Hepatocyte (in vitro differentiated cells): Measurements from ENCODE around the gene TMBIM1. TPM values are rescaled to one million over a fixed set of nuclear protein-coding genes. Genes with fewer than 3 reads are reported as not detected.

Experiments used
- DNase-seq: peaks from one replicate; pipeline ENCODE4 v3.0.0-alpha.2; 2016; ENCODE audit warnings: low spot score
- H2AFZ ChIP-seq: fragments of 200-600 bp; sonication (generic); 2 replicates; pipeline ENCODE4 v1.6.0; 2016; ENCODE audit warnings: antibody characterized with exemption, mild to moderate bottlenecking
- H3K27ac ChIP-seq: fragments of 200-600 bp; sonication (generic); 2 replicates; pipeline ENCODE4 v1.5.1; 2016; ENCODE audit warnings: mild to moderate bottlenecking
- H3K27me3 ChIP-seq: fragments of 200-600 bp; sonication (generic); 2 replicates; pipeline ENCODE4 v1.6.1; 2016
- H3K36me3 ChIP-seq: fragments of 200-600 bp; sonication (generic); replicated peaks from 2 replicates; pipeline ENCODE4 v1.5.1; 2016; ENCODE audit warnings: low read depth; ENCODE audit not compliant: insufficient read depth
- H3K4me1 ChIP-seq: fragments of 200-600 bp; sonication (generic); 2 replicates; pipeline ENCODE4 v1.5.1; 2016; ENCODE audit warnings: mild to moderate bottlenecking, moderate library complexity; ENCODE audit not compliant: insufficient read depth
- H3K4me2 ChIP-seq: fragments of 200-600 bp; sonication (generic); 2 replicates; pipeline ENCODE4 v1.6.0; 2016
- H3K4me3 ChIP-seq: fragments of 200-600 bp; sonication (generic); 2 replicates; pipeline ENCODE4 v1.5.1; 2016; ENCODE audit warnings: mild to moderate bottlenecking
- H3K79me2 ChIP-seq: fragments of 200-600 bp; sonication (generic); 2 replicates; pipeline ENCODE4 v1.6.0; 2017; ENCODE audit warnings: mild to moderate bottlenecking
- H3K9me2 ChIP-seq: fragments of 200-600 bp; sonication (generic); replicated peaks from 2 replicates; pipeline ENCODE4 v1.6.0; 2017; ENCODE audit warnings: mild to moderate bottlenecking; ENCODE audit not compliant: insufficient read depth
- H3K9me3 ChIP-seq: fragments of 200-600 bp; sonication (generic); 2 replicates; pipeline ENCODE4 v1.5.1; 2016; ENCODE audit warnings: low read depth, mild to moderate bottlenecking
- H4K20me1 ChIP-seq: fragments of 200-600 bp; sonication (generic); 2 replicates; pipeline ENCODE4 v1.6.0; 2016; ENCODE audit warnings: mild to moderate bottlenecking; ENCODE audit not compliant: insufficient read depth, poor library complexity, severe bottlenecking
- CTCF ChIP-seq: fragments of 200-600 bp; sonication (generic); IDR thresholded peaks from 2 replicates; pipeline ENCODE4 v1.5.1; 2016; ENCODE audit warnings: antibody characterized with exemption, mild to moderate bottlenecking; ENCODE audit not compliant: poor library complexity
- EZH2 ChIP-seq: fragments of 200-600 bp; sonication (generic); IDR thresholded peaks from 2 replicates; pipeline ENCODE4 v1.6.1; 2016; ENCODE audit warnings: antibody characterized with exemption, mild to moderate bottlenecking, borderline replicate concordance
- EZH2phosphoT487 ChIP-seq: fragments of 200-600 bp; sonication (generic); IDR thresholded peaks from one replicate; pipeline ENCODE4 v1.6.1; 2018; ENCODE audit warnings: antibody characterized with exemption, mild to moderate bottlenecking, low read depth, moderate library complexity; ENCODE audit not compliant: unreplicated experiment, severe bottlenecking
- WGBS: methylation state at CpG from one replicate; pipeline ENCODE4 v1.1.6; 2016; ENCODE audit warnings: low lambda C conversion rate; ENCODE audit errors: missing lambda C conversion rate; 5-methylcytosine and 5-hydroxymethylcytosine counted together
- polyA plus RNA-seq: library from polyadenylated mRNA; unstranded; fragments of >200 nt; fragmentation: Nextera tagmentation; extraction: Ambion mirVana; gene quantifications from 2 replicates; pipeline ENCODE4 v1.2.1, GENCODE V29; 2016
- total RNA-seq: library from RNA; depleted of rRNA; stranded (reverse); fragments of >200 nt; gene quantifications from 2 replicates; pipeline ENCODE4 v1.2.3, GENCODE V29; 2014

Gene TMBIM1
- total and polyA plus RNA-seq, 2 experiments from 2014 or later = 224 to 302 TPM

DNA sequence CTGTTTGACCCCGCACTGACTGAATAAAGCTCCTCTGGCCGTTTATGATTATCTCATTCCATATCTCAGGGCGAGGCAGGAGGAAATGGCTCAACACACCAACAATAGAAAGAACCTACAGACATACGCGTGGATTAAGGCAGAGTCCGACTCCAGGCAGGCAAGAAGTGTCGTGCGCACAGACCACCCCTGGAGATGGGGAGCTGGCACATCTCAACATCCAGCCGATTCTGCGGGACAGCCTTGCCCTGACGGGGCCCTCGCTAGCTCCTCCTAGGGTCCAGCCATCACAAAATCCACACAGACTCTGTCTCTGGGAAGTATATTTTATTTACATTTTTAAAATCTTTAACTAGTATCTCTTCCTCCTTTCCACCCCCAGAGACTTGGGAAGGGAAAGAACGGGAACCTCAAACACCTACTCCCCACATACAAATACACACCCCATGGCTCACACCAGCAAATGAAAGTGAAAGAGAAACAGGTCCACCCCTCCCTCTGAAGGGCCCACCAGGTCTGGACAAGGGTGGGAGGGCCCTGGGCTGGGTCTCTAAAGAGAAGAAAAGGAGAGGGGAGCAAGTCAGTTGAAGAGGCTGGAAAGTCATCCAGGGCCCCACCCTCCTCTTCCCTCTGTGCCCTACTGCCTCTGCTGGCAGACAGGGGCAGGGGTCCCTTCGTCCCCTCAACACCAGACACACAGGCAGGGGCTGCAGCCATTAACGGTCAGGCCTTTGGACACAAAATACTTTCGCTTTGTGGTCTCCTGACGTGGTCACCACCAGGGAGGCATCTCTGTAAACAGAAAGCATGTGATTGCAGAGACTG lies 28.3 kb downstream of the TMBIM1 start:
- Histone ChIP-seq H3K4me1 (peaks cover 48% of the 10 kb centered on the region), H3K79me2 (peaks cover 25% of the 10 kb centered on the region), H3K36me3 (no peaks in the 10 kb centered on the region), H2AFZ (no peak overlapping the region), H3K4me3 (no peak overlapping the region), H3K27ac (peak overlapping the region; percentile 92), H3K9me3 (no peaks in the 10 kb centered on the region), H3K27me3 (no peaks in the 10 kb centered on the region), H3K4me2 (peak overlapping the region; percentile 68), H4K20me1 (peaks cover 2% of the 10 kb centered on the region), H3K9me2 (no peaks in the 10 kb centered on the region)
- TF ChIP-seq EZH2 = no peak
- TF ChIP-seq EZH2phosphoT487 = no peak
- TF ChIP-seq CTCF = no peak
- 69% methylated on average over 17 of the region's 17 CpGs for WGBS
- peak; percentile 42 for DNase-seq

- peaks cover 54% of the 10 kb centered on the region for H3K4me1 ChIP-seq
- DNase-seq = no peak
- no peaks in the 10 kb centered on the region for H4K20me1 ChIP-seq
- no peak overlapping the region for H2AFZ ChIP-seq
- no peaks in the 10 kb centered on the region for H3K9me2 ChIP-seq
- H3K4me2 ChIP-seq = peak overlapping the region; percentile 57
- no peaks in the 10 kb centered on the region for H3K9me3 ChIP-seq
- TF ChIP-seq CTCF = no peak
- TF ChIP-seq EZH2phosphoT487 = no peak
- no peak for TF ChIP-seq EZH2
- H3K36me3 ChIP-seq = no peaks in the 10 kb centered on the region
- peak overlapping the region; percentile 92 for H3K27ac ChIP-seq
- no peak overlapping the region for H3K4me3 ChIP-seq
- no peaks in the 10 kb centered on the region for H3K27me3 ChIP-seq
- WGBS = 93% methylated on average over 35 of the region's 39 CpGs
- peaks cover 14% of the 10 kb centered on the region for H3K79me2 ChIP-seq
Observed at GRCh38 chr2:218262631-218263586, 29.4 kb downstream of the TMBIM1 start.

DNA sequence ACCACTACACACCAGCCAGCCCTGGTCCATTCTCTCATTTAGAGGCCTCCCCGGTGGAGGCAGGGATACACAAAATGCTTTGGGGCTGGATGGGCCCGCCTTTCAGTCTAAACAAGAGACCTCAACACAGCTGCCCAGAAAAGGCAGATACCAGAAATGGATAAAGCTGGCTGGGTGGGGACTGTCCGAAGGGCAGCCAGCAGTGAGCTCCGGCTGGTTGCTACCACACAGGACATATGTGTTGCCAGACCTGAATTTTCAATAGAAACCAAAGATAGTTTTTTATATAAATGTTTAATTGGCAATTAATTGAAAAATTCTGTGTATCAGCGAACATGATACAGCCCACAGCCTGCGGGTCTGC lies 30.1 kb downstream of the TMBIM1 start:
- WGBS = 76% methylated on average over 6 of the region's 6 CpGs
- peak; percentile 12 for DNase-seq
- no peaks in the 10 kb centered on the region for H3K36me3 ChIP-seq
- H3K4me3 ChIP-seq = no peak overlapping the region
- H3K9me3 ChIP-seq = no peaks in the 10 kb centered on the region
- peak overlapping the region; percentile 89 for H3K27ac ChIP-seq
- no peak overlapping the region for H2AFZ ChIP-seq
- H4K20me1 ChIP-seq = no peaks in the 10 kb centered on the region
- H3K4me2 ChIP-seq = peak overlapping the region; percentile 57
- no peaks in the 10 kb centered on the region for H3K27me3 ChIP-seq
- peaks cover 7% of the 10 kb centered on the region for H3K79me2 ChIP-seq
- TF ChIP-seq EZH2 (no peak), CTCF (no peak), EZH2phosphoT487 (no peak)
- H3K9me2 ChIP-seq = no peaks in the 10 kb centered on the region
- peaks cover 54% of the 10 kb centered on the region for H3K4me1 ChIP-seq
